ENCODE results near the gene PARD3.

DNA sequence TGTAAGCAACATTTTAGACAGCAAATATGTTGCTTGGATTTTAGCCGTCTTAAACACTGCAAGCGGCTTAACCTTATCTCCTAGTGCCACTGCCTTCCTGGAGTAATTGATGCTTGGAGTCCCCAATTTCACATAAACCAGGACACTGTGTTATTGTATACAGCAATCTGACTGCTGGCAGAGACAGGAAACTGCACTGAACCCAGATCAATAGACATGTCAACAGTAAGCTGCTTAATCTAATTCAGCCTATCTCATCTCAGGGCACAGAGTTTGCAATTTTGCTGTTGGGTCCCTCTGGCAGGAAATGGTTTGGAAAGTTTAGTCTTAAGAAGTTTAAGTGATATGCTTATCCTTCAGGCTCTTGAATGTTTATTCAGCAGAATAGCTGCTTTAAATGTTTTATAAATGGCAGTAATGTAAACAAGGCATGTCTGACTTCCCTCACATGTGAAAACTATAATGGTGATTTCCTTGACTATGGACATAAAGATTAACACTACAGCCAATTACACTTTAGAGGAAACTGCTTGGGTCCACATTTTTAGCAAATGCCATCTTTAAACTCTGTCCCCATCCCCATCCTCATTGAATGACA lies 598.6 kb downstream of the PARD3 start:
- TF ChIP-seq, protein P1, sequence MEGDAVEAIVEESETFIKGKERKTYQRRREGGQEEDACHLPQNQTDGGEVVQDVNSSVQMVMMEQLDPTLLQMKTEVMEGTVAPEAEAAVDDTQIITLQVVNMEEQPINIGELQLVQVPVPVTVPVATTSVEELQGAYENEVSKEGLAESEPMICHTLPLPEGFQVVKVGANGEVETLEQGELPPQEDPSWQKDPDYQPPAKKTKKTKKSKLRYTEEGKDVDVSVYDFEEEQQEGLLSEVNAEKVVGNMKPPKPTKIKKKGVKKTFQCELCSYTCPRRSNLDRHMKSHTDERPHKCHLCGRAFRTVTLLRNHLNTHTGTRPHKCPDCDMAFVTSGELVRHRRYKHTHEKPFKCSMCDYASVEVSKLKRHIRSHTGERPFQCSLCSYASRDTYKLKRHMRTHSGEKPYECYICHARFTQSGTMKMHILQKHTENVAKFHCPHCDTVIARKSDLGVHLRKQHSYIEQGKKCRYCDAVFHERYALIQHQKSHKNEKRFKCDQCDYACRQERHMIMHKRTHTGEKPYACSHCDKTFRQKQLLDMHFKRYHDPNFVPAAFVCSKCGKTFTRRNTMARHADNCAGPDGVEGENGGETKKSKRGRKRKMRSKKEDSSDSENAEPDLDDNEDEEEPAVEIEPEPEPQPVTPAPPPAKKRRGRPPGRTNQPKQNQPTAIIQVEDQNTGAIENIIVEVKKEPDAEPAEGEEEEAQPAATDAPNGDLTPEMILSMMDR (IDR thresholded peaks at IDR 0.05 in 2 of 3, conservative IDR thresholded peaks at IDR 0.05 in 1 of 3; ENCODE audit: control insufficient read depth in 2 of 3, extremely low read depth in 1 of 3, insufficient read depth in 1 of 3, low read depth in 3 of 3, low read length in 3 of 3), result no peak
- TF ChIP-seq POLR2AphosphoS5 (IDR thresholded peaks at IDR 0.05; ENCODE audit: low read length) (no peak), HCFC1 (IDR thresholded peaks at IDR 0.05; ENCODE audit: low read length) (no peak), EZH2 (IDR thresholded peaks at IDR 0.05; ENCODE audit: borderline replicate concordance, control insufficient read depth, low read depth, low read length) (no peak), ELK1 (IDR thresholded peaks at IDR 0.05; ENCODE audit: low read depth, low read length) (no peak), RBBP5 (conservative IDR thresholded peaks at IDR 0.05) (no peak)
- TF ChIP-seq, protein P2, sequence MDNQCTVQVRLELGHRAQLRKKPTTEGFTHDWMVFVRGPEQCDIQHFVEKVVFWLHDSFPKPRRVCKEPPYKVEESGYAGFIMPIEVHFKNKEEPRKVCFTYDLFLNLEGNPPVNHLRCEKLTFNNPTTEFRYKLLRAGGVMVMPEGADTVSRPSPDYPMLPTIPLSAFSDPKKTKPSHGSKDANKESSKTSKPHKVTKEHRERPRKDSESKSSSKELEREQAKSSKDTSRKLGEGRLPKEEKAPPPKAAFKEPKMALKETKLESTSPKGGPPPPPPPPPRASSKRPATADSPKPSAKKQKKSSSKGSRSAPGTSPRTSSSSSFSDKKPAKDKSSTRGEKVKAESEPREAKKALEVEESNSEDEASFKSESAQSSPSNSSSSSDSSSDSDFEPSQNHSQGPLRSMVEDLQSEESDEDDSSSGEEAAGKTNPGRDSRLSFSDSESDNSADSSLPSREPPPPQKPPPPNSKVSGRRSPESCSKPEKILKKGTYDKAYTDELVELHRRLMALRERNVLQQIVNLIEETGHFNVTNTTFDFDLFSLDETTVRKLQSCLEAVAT (IDR thresholded peaks at IDR 0.05), result no peak
- TF ChIP-seq, protein P3, sequence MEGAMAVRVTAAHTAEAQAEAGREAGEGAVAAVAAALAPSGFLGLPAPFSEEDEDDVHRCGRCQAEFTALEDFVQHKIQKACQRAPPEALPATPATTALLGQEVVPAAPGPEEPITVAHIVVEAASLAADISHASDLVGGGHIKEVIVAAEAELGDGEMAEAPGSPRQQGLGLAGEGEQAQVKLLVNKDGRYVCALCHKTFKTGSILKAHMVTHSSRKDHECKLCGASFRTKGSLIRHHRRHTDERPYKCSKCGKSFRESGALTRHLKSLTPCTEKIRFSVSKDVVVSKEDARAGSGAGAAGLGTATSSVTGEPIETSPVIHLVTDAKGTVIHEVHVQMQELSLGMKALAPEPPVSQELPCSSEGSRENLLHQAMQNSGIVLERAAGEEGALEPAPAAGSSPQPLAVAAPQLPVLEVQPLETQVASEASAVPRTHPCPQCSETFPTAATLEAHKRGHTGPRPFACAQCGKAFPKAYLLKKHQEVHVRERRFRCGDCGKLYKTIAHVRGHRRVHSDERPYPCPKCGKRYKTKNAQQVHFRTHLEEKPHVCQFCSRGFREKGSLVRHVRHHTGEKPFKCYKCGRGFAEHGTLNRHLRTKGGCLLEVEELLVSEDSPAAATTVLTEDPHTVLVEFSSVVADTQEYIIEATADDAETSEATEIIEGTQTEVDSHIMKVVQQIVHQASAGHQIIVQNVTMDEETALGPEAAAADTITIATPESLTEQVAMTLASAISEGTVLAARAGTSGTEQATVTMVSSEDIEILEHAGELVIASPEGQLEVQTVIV (IDR thresholded peaks at IDR 0.05; ENCODE audit: borderline replicate concordance, partially characterized antibody), result no peak

Data from GM12878 (cell line).